Stimulated activated CD4-positive, alpha-beta T cell treated with anti-CD3 and anti-CD28 coated beads, Interleukin-1b, Interleukin-23, amount 100 ng/mL, for 24 hours (primary cell): ENCODE measurements around the gene C1orf159.
"Not testable (repeated sequence)": the region's sequence is repeated elsewhere in the genome, so short reads cannot be mapped to it uniquely, and the experiment has no call there.

Source experiments
- DNase-seq, 4 experiments: peaks; one replicate each; pipeline ENCODE4 v3.0.0-alpha.2; 2020; ENCODE audit warnings: low read depth in 4 of 4, low spot score in 1 of 4

The C1orf159 gene

GRCh38 chr1:1067860-1068516, 47.9 kb downstream of the C1orf159 start:
- no peak for DNase-seq

- DNase-seq: no peak
These were observed 48.5 kb downstream of the C1orf159 start for GRCh38 chr1:1067284-1067859.

- DNase-seq: no peak
These were observed 49.2 kb downstream of the C1orf159 start for GRCh38 chr1:1066403-1067283.

- not testable (repeated sequence) for DNase-seq
These were observed 50.0 kb downstream of the C1orf159 start for GRCh38 chr1:1065940-1066304.

GRCh38 chr1:1065265-1065939, 50.5 kb downstream of the C1orf159 start:
- DNase-seq: no peak

GRCh38 chr1:1063945-1064831, 51.7 kb downstream of the C1orf159 start:
- peak; percentile 58 to 90 (median 69) for DNase-seq

GRCh38 chr1:1063261-1063944, 52.5 kb downstream of the C1orf159 start:
- no peak for DNase-seq

GRCh38 chr1:1062348-1063163, 53.3 kb downstream of the C1orf159 start:
- DNase-seq: no peak

GRCh38 chr1:1061682-1062345, 54.1 kb downstream of the C1orf159 start:
- no peak for DNase-seq

GRCh38 chr1:1060281-1061000, 55.4 kb downstream of the C1orf159 start:
- no peak for DNase-seq

GRCh38 chr1:1059494-1060280, 56.2 kb downstream of the C1orf159 start:
- DNase-seq: peak; percentile 80 to 92 (median 88)

GRCh38 chr1:1058921-1059493, 56.9 kb downstream of the C1orf159 start:
- peak in 1 of 4 experiments; percentile 37 for DNase-seq

- DNase-seq: no peak
These were observed 57.6 kb downstream of the C1orf159 start for GRCh38 chr1:1058088-1058905.

- DNase-seq: not testable (repeated sequence)
These were observed 58.2 kb downstream of the C1orf159 start for GRCh38 chr1:1057769-1058087.

GRCh38 chr1:1055841-1056736, 59.8 kb downstream of the C1orf159 start:
- no peak for DNase-seq
